Peyer's patch (tissue), 4 donors: ENCODE measurements around the gene TMEM171.

Experiments used
- CTCF ChIP-seq, 6 experiments: fragments of 450-650 bp in 4 of 6; fragments of 200-600 bp in 2 of 6; sonication (generic) in 1 of 6; IDR thresholded peaks; one replicate each; pipeline ENCODE4 v1.5.1; 2017 to 2019; ENCODE audit warnings: antibody characterized with exemption in 6 of 6, mild to moderate bottlenecking in 3 of 6, moderate library complexity in 1 of 6
- POLR2A ChIP-seq, 2 donors: fragments of 450-650 bp; IDR thresholded peaks; one replicate each; pipeline ENCODE4 v1.5.1; 2017; ENCODE audit warnings: antibody characterized with exemption in 2 of 2, mild to moderate bottlenecking in 2 of 2, moderate library complexity in 2 of 2

GRCh38 chr5:73153513-73153912 lies 33.1 kb downstream of the TMEM171 start:
- no peak for TF ChIP-seq POLR2A (IDR thresholded peaks at IDR 0.05)
- TF ChIP-seq CTCF (IDR thresholded peaks at IDR 0.05): no peak
